ENCODE results near the gene ISLR. TPM values are rescaled to one million over a fixed set of nuclear protein-coding genes. Genes with fewer than 3 reads are reported as not detected.

Gene ISLR
- polyA plus RNA-seq, 3 donors from 2014 or later = not detected

DNA sequence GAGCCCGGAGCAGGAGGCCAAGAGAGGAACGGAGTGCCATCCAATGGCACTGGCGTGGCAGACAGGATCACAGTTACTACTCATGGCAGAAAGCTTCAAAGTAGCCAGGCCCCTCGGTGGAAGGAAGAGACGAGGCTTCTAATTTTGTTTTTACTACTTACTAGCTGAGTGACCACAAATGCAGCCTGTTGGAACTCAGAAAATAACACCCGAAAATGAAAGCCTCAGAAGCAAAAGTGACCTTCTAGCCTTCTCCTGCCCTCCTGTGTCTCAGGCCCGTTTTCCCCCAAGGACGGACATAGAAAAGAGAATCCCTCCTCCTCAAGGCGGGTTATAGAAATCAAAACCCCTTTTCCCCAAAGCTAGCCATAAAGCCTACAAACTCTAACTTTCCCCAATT is 39.0 kb downstream of the ISLR start:
- Mint-ChIP-seq H3K4me3 (no peak overlapping the region), H3K9me3 (no peaks in the 10 kb centered on the region), H3K4me1 (no peaks in the 10 kb centered on the region), H3K27ac (no peak overlapping the region), H3K36me3 (no peaks in the 10 kb centered on the region), H3K27me3 (ENCODE audit: low read depth in 3 of 3) (peaks cover 6 to 17% (median 10%) of the 10 kb centered on the region in 3 donors)
- no peak for DNase-seq

GRCh38 chr15:74213858-74214284 is 40.4 kb downstream of the ISLR start:
- DNase-seq = no peak
- Mint-ChIP-seq H3K4me1 (no peaks in the 10 kb centered on the region), H3K36me3 (no peaks in the 10 kb centered on the region), H3K27ac (no peak overlapping the region), H3K4me3 (no peak overlapping the region), H3K9me3 (no peaks in the 10 kb centered on the region), H3K27me3 (ENCODE audit: low read depth in 3 of 3) (peaks cover 3 to 12% (median 11%) of the 10 kb centered on the region in 3 donors)

DNA sequence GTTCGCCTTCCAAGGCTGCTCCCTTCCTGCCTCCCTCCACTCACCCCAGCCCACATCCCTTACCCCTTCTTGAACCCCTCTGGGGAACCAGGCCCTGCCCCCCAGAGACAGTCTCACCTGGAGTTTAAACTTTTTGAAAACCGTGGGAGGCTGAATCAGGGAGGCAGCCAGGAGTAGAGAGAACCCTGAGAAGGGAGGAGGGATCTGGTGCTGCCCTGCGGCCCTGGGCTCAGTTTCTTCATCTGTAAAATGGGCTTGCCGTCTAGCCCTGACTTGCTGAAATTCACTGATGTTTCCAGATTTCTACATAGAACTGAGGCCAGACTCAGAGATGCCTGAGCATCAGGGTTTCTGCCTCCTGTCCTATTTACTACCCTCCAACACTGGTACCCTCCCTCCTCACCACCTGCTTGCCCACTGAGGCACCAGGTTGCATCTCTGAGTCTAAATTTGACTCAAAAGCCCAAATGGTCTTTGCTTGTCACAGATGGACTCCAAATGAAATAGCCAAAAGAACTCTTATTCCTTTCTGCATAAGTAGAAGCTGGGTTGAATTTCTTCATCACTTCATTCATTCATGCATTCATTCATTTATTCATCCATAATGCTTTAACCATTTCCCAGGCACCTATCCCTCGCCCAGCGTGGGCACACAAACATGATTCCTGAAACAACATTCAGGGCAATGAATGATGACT is 41.0 kb downstream of the ISLR start:
- Mint-ChIP-seq H3K36me3 (no peaks in the 10 kb centered on the region), H3K27ac (no peak overlapping the region), H3K4me3 (no peak overlapping the region), H3K4me1 (no peaks in the 10 kb centered on the region), H3K9me3 (no peaks in the 10 kb centered on the region), H3K27me3 (ENCODE audit: low read depth in 3 of 3) (peaks cover 3 to 12% (median 11%) of the 10 kb centered on the region in 3 donors)
- no peak for DNase-seq

DNA sequence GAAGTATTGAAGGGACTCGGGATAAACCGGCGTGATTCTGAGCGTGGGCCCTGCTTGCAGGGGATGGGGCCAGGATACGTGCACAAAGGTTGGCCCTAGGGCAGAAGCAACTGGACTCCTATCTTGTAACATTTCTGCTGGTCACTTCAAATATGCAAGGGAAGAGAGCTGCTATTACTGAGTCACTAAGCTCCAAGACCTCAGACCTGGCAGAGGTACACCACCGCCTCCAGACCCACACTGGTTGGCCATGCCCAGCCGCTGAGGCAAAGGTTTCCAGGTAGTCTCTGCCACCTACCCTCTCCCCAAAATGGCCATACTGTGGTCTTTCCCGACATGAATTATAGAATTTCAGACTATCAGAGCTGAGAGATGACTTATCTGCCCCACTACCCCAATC is 42.4 kb downstream of the ISLR start:
- H3K27me3 Mint-ChIP-seq (ENCODE audit: low read depth in 3 of 3) = peaks cover 7 to 22% (median 10%) of the 10 kb centered on the region in 3 donors
- DNase-seq = no peak

GRCh38 chr15:74216949-74217348 is 43.4 kb downstream of the ISLR start:
- Mint-ChIP-seq H3K4me1 (no peaks in the 10 kb centered on the region), H3K27me3 (ENCODE audit: low read depth in 3 of 3) (peaks cover 3 to 17% (median 10%) of the 10 kb centered on the region in 3 donors), H3K4me3 (no peak overlapping the region), H3K9me3 (no peaks in the 10 kb centered on the region), H3K27ac (no peak overlapping the region), H3K36me3 (no peaks in the 10 kb centered on the region)
- no peak for DNase-seq

More for the DNA sequence above, 42.4 kb downstream of the ISLR start:
- Mint-ChIP-seq H3K36me3 (no peaks in the 10 kb centered on the region), H3K4me3 (no peak overlapping the region), H3K27ac (no peak overlapping the region), H3K4me1 (no peaks in the 10 kb centered on the region), H3K9me3 (no peaks in the 10 kb centered on the region)

DNA sequence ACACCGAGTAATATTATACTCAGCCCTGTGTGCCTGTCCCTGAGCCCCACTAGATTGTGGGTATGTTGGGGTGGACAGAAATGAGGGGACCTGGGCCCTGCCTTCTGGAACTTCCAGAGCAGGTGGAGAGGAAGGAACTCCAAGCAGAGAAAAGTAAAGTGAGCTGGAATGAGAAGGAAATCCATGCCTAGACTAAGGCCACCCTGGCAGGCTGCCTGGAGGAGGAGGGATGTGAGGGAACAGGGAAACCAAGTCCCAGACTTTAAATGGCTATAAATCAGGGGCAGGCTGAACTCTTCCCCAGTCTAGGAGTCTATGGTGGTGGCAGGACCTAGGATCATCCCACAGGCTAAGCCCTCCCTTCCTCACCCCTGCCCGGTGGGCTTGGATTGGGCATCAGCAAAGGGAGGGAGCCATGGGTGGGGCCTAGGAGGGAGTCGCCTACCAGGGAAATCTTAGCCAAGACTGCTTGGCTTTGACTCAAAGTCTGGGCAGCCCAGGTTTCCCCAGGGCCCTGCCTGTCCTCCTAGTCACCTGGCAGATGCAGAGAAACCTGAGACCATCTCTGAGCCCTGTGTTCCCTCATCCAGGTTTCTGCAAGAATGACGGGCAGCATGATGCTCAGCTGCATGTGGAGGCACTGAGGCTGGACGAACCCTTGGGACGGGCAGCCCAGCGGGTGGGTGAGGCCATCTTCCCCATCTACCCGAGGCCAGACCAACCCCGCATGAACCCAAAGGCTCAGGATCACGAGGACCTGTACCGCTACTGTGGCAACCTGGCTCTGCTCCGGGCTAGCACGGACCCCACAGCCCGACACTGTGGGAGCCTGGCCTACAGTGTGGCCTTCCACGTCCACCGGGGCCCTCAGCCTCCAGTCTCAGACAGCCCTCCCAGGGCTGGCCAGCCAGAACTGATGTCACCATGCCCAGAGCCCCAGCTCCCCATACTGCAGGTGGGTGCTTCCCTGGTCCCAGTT is 44.7 kb downstream of the ISLR start:
- Mint-ChIP-seq H3K4me3 (no peak overlapping the region), H3K9me3 (no peaks in the 10 kb centered on the region), H3K27ac (no peak overlapping the region), H3K27me3 (ENCODE audit: low read depth in 3 of 3) (peaks cover 3 to 16% (median 12%) of the 10 kb centered on the region in 3 donors), H3K4me1 (no peaks in the 10 kb centered on the region), H3K36me3 (no peaks in the 10 kb centered on the region)
- no peak for DNase-seq

- no peak overlapping the region for H3K27ac Mint-ChIP-seq
- no peak for DNase-seq
- H3K36me3 Mint-ChIP-seq = no peaks in the 10 kb centered on the region
- H3K4me1 Mint-ChIP-seq = no peaks in the 10 kb centered on the region
- H3K27me3 Mint-ChIP-seq (ENCODE audit: low read depth in 3 of 3) = peaks cover 4 to 15% (median 11%) of the 10 kb centered on the region in 3 donors
- no peak overlapping the region for H3K4me3 Mint-ChIP-seq
- H3K9me3 Mint-ChIP-seq = no peaks in the 10 kb centered on the region
Measured at GRCh38 chr15:74220475-74221248, 47.2 kb downstream of the ISLR start.

- Mint-ChIP-seq H3K36me3 (no peaks in the 10 kb centered on the region), H3K27ac (no peak overlapping the region), H3K27me3 (ENCODE audit: low read depth in 3 of 3) (peaks cover 5 to 15% (median 11%) of the 10 kb centered on the region in 3 donors), H3K4me1 (no peaks in the 10 kb centered on the region), H3K4me3 (no peak overlapping the region), H3K9me3 (no peaks in the 10 kb centered on the region)
- no peak for DNase-seq
Measured at GRCh38 chr15:74221399-74222239, 48.1 kb downstream of the ISLR start.

GRCh38 chr15:74222240-74223119 is 49.0 kb downstream of the ISLR start:
- no peaks in the 10 kb centered on the region for H3K4me1 Mint-ChIP-seq
- no peak overlapping the region for H3K27ac Mint-ChIP-seq
- H3K36me3 Mint-ChIP-seq = no peaks in the 10 kb centered on the region
- no peaks in the 10 kb centered on the region for H3K9me3 Mint-ChIP-seq
- H3K4me3 Mint-ChIP-seq = no peak overlapping the region
- peaks cover 5 to 12% (median 11%) of the 10 kb centered on the region in 3 donors for H3K27me3 Mint-ChIP-seq (ENCODE audit: low read depth in 3 of 3)
- no peak for DNase-seq

GRCh38 chr15:74225928-74226327 is 52.4 kb downstream of the ISLR start:
- Mint-ChIP-seq H3K27me3 (ENCODE audit: low read depth in 3 of 3) (peaks cover 3 to 6% (median 5%) of the 10 kb centered on the region in 3 donors), H3K36me3 (no peaks in the 10 kb centered on the region), H3K27ac (no peak overlapping the region), H3K4me3 (no peak overlapping the region), H3K4me1 (no peaks in the 10 kb centered on the region), H3K9me3 (no peaks in the 10 kb centered on the region)
- no peak for DNase-seq
